Neural progenitor cell (in vitro differentiated cells): ENCODE results near the gene C1QTNF3.
"Not testable (repeated sequence)": the region's sequence is repeated elsewhere in the genome, so short reads cannot be mapped to it uniquely, and the experiment has no call there.

Source experiments
- EZH2 ChIP-seq: fragments of 200-600 bp; sonication (generic); IDR thresholded peaks from 2 replicates; pipeline ENCODE4 v1.6.1; 2017; ENCODE audit warnings: antibody characterized with exemption, mild to moderate bottlenecking, moderate library complexity
- EZH2phosphoT487 ChIP-seq: fragments of 200-600 bp; sonication (generic); IDR thresholded peaks from 2 replicates; pipeline ENCODE4 v1.6.1; 2017; ENCODE audit warnings: antibody characterized with exemption
- TF ChIP-seq, protein P1 (sequence below): fragments of 200-600 bp; sonication (generic); IDR thresholded peaks from 2 replicates; pipeline ENCODE4 v1.5.1; 2017; ENCODE audit warnings: antibody characterized with exemption, mild to moderate bottlenecking

GRCh38 chr5:34089802-34090201, 46.8 kb upstream of the C1QTNF3 start:
- TF ChIP-seq EZH2, EZH2phosphoT487: not testable (repeated sequence)
- TF ChIP-seq, protein P1, sequence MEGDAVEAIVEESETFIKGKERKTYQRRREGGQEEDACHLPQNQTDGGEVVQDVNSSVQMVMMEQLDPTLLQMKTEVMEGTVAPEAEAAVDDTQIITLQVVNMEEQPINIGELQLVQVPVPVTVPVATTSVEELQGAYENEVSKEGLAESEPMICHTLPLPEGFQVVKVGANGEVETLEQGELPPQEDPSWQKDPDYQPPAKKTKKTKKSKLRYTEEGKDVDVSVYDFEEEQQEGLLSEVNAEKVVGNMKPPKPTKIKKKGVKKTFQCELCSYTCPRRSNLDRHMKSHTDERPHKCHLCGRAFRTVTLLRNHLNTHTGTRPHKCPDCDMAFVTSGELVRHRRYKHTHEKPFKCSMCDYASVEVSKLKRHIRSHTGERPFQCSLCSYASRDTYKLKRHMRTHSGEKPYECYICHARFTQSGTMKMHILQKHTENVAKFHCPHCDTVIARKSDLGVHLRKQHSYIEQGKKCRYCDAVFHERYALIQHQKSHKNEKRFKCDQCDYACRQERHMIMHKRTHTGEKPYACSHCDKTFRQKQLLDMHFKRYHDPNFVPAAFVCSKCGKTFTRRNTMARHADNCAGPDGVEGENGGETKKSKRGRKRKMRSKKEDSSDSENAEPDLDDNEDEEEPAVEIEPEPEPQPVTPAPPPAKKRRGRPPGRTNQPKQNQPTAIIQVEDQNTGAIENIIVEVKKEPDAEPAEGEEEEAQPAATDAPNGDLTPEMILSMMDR = not testable (repeated sequence)
